Measurements from ENCODE around the gene CPSF6. TPM values are rescaled to one million over a fixed set of nuclear protein-coding genes. Genes with fewer than 3 reads are reported as not detected.

Gene CPSF6
- total RNA-seq, 1 experiment from 2014 or later = 96.7 TPM

DNA sequence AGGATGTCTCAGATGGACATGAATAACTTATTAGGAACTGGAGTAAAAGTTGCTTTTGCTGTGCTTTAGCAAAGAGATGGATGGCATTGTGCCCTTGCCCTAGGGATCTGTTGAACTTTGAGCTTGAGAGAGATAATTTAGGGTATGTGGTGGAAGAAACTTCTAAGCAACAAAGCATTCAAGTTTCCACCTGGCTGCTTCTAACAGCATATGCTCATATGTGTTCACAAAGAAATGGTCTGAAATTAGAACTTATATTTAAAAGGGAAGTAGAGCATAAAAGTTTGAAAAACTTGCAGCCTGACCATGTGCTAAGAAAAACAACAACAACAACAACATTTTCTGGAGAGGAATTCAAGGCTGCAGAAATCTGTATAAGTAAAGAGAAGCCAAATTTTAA lies 7.9 kb upstream of the CPSF6 start:
- TF ChIP-seq, protein P1, sequence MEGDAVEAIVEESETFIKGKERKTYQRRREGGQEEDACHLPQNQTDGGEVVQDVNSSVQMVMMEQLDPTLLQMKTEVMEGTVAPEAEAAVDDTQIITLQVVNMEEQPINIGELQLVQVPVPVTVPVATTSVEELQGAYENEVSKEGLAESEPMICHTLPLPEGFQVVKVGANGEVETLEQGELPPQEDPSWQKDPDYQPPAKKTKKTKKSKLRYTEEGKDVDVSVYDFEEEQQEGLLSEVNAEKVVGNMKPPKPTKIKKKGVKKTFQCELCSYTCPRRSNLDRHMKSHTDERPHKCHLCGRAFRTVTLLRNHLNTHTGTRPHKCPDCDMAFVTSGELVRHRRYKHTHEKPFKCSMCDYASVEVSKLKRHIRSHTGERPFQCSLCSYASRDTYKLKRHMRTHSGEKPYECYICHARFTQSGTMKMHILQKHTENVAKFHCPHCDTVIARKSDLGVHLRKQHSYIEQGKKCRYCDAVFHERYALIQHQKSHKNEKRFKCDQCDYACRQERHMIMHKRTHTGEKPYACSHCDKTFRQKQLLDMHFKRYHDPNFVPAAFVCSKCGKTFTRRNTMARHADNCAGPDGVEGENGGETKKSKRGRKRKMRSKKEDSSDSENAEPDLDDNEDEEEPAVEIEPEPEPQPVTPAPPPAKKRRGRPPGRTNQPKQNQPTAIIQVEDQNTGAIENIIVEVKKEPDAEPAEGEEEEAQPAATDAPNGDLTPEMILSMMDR (conservative IDR thresholded peaks at IDR 0.05; ENCODE audit: low read depth, low read length) = no peak
- no peak for TF ChIP-seq EZH2 (IDR thresholded peaks at IDR 0.05; ENCODE audit: low read length, unreplicated experiment)
- TF ChIP-seq EZH2phosphoT487 (IDR thresholded peaks at IDR 0.05; ENCODE audit: borderline replicate concordance, low read length) = no peak
- Histone ChIP-seq H3K79me2 (ENCODE audit: low read length) (no peaks in the 10 kb centered on the region), H4K20me1 (ENCODE audit: low read length) (no peaks in the 10 kb centered on the region), H3K36me3 (ENCODE audit: low read depth, low read length) (no peaks in the 10 kb centered on the region), H3K4me2 (ENCODE audit: low read length) (no peak overlapping the region), H3K9me3 (ENCODE audit: low read length) (no peaks in the 10 kb centered on the region), H2AFZ (ENCODE audit: low read length) (no peak overlapping the region), H3K27ac (ENCODE audit: low read length) (no peak overlapping the region), H3K4me1 (ENCODE audit: insufficient read depth, low read length) (no peaks in the 10 kb centered on the region), H3K27me3 (ENCODE audit: low read length) (no peaks in the 10 kb centered on the region), H3K4me3 (ENCODE audit: low read length) (no peak overlapping the region), H3K9me2 (replicated peaks; ENCODE audit: low read length) (no peaks in the 10 kb centered on the region), H3F3A (ENCODE audit: low read length, unreplicated experiment) (no peaks in the 10 kb centered on the region), H3K9ac (ENCODE audit: low read length) (no peak overlapping the region)
- no TSS peak for BruUV-seq (replicated peaks)
- ATAC-seq (no peak), DNase-seq (no peak)
- ChIA-PET CTCF (no interaction called here), POLR2A (ENCODE audit: unreplicated experiment) (no interaction called here)
- intact Hi-C loops (cut with micrococcal nuclease) = no loop called here

DNA sequence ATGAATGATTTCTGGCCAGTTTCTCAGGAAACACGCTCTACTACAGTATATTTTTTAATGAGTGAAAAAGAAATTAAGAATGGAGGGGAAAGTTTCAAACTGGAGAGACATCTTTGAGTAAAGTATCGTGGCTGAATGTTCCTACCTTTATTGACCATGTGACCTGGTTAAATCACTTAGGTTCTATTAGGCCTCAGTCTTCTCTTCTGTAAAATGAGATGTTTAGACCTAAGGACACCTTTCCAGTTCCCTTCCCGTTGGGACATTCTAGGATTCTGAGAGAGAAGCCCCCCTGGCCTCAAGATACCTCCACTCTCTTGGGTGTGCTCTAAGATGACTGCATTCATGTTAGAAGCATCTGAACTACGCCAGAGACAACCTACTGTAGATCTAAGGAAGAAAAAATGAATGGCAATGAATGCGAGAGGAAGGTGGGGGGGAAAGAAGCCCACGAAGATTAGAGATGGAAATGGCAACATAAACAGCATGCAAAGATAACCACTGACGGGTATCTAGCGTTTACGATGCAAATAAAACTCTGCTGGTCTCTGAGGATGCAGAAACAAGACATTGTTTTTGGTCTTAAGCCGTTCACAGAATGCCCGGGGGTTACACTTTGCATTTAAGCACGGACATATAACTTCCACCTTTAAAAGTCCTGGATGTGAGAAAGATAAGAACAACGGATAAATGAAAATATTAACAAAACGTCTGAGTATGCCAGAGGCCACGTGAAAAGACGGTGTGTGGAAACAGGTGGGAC lies 599 bp upstream of the CPSF6 start:
- H3K27ac ChIP-seq (ENCODE audit: low read length) = no peak overlapping the region
- H3K79me2 ChIP-seq (ENCODE audit: low read length) = peaks cover 43% of the 10 kb centered on the region
- ATAC-seq (peak; percentile 4; the same call in 1 of the 2 replicates), DNase-seq (no peak)
- H3K9me3 ChIP-seq (ENCODE audit: low read length) = no peaks in the 10 kb centered on the region
- POLR2A ChIA-PET (ENCODE audit: unreplicated experiment) = no interaction called here
- H3K4me1 ChIP-seq (ENCODE audit: insufficient read depth, low read length) = peaks cover 13% of the 10 kb centered on the region
- H3K4me2 ChIP-seq (ENCODE audit: low read length) = peak overlapping the region; percentile 83
- H3K9me2 ChIP-seq (replicated peaks; ENCODE audit: low read length) = no peaks in the 10 kb centered on the region
- no peaks in the 10 kb centered on the region for H3F3A ChIP-seq (ENCODE audit: low read length, unreplicated experiment)
- TF ChIP-seq EZH2phosphoT487 (IDR thresholded peaks at IDR 0.05; ENCODE audit: borderline replicate concordance, low read length) = no peak
- no peak for TF ChIP-seq EZH2 (IDR thresholded peaks at IDR 0.05; ENCODE audit: low read length, unreplicated experiment)
- TF ChIP-seq, protein P1 (conservative IDR thresholded peaks at IDR 0.05; ENCODE audit: low read depth, low read length) = no peak
- peaks cover 32% of the 10 kb centered on the region for H4K20me1 ChIP-seq (ENCODE audit: low read length)
- CTCF ChIA-PET = interaction anchor here (0.6 kb wide), 1 partner anchor 27 kb away, joined by 6 read pairs; no protein-coding TSS in a partner anchor
- peak overlapping the region; percentile 95 for H3K9ac ChIP-seq (ENCODE audit: low read length)
- no peaks in the 10 kb centered on the region; the same call in 1 of the 2 replicates for H3K36me3 ChIP-seq (ENCODE audit: low read depth, low read length)
- peak overlapping the region; percentile 86 for H2AFZ ChIP-seq (ENCODE audit: low read length)
- H3K4me3 ChIP-seq (ENCODE audit: low read length) = peak overlapping the region; percentile 100
- H3K27me3 ChIP-seq (ENCODE audit: low read length) = no peaks in the 10 kb centered on the region
- intact Hi-C loops (cut with micrococcal nuclease) = no loop called here
- BruUV-seq (replicated peaks) = TSS peak; percentile 90

Measured in PC-3 (cell line).